Measurements from ENCODE around the gene ART3. TPM values are rescaled to one million over a fixed set of nuclear protein-coding genes. Genes with fewer than 3 reads are reported as not detected.

Gene ART3
- total and polyA plus RNA-seq, 9 of the 15 experiments (the other 6 are each of a cell fraction or from before 2014, with no cell fraction given), result 0.69 to 1.4 (median 1.1) TPM; not detected in 1

DNA sequence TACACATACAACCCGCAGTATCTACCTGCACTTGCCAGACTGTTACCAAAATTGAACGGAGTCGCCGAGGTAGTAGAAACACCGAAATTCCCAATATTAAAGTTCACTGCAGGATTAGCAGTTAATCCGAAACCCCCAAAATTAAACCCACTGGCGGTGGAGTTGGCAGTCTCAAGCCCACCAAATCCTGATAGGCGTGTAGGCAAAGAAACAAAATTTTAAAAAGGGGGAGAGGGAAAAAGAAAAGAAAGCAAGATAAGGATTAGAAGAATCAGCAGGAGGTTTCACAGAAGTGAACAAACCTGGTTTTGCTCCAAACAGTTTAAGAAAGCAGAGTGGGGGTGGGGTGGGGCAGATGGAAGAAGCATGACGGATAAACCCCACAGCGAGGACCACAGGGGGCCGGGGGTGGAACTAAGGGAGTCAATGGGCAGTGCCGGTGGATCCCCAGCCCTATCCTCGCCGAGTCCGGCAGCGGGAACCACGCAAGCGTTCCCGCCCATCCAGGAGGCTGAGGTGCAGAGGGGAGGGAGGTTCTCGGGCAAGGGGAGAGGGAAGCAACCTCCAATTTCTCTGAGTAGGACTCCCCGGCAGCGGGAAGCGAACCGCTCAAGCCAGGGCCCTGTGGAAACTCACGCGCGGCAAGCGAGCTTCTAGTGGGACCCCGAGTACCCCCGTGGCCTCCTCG is 73.1 kb downstream of the ART3 start (continued):
- no peak for TF ChIP-seq CXXC5 (CRISPR knock-in tag; IDR thresholded peaks at IDR 0.05)
- TF ChIP-seq ZNF785 (CRISPR knock-in tag; IDR thresholded peaks at IDR 0.05), result no peak
- peak; percentile 75 for TF ChIP-seq PCBP1 (IDR thresholded peaks at IDR 0.05; ENCODE audit: low read depth, low read length, poor library complexity, severe bottlenecking)
- no peak for TF ChIP-seq CHD4 (IDR thresholded peaks at IDR 0.05; ENCODE audit: insufficient read depth, insufficient replicate concordance, low read depth, low read length, poor library complexity, severe bottlenecking)
- TF ChIP-seq, protein P1, sequence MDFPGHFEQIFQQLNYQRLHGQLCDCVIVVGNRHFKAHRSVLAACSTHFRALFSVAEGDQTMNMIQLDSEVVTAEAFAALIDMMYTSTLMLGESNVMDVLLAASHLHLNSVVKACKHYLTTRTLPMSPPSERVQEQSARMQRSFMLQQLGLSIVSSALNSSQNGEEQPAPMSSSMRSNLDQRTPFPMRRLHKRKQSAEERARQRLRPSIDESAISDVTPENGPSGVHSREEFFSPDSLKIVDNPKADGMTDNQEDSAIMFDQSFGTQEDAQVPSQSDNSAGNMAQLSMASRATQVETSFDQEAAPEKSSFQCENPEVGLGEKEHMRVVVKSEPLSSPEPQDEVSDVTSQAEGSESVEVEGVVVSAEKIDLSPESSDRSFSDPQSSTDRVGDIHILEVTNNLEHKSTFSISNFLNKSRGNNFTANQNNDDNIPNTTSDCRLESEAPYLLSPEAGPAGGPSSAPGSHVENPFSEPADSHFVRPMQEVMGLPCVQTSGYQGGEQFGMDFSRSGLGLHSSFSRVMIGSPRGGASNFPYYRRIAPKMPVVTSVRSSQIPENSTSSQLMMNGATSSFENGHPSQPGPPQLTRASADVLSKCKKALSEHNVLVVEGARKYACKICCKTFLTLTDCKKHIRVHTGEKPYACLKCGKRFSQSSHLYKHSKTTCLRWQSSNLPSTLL (IDR thresholded peaks at IDR 0.05), result 0 out of 2 replicates have a peak, but pooled peaks have one; percentile 35
- TF ChIP-seq ZNF586 (CRISPR knock-in tag; conservative IDR thresholded peaks at IDR 0.05), result no peak
- peak; percentile 57 for TF ChIP-seq CREM (IDR thresholded peaks at IDR 0.05; ENCODE audit: low read depth)
- TF ChIP-seq ETV5 (CRISPR knock-in tag; IDR thresholded peaks at IDR 0.05; ENCODE audit: low read depth), result no peak
- TF ChIP-seq SAP30 (IDR thresholded peaks at IDR 0.05; ENCODE audit: borderline replicate concordance, insufficient read depth, low read depth, low read length, poor library complexity, severe bottlenecking), result peak; percentile 9
- no peak for TF ChIP-seq STAT5A (IDR thresholded peaks at IDR 0.05; ENCODE audit: borderline replicate concordance, low read length)
- no peak for TF ChIP-seq PHF21A (IDR thresholded peaks at IDR 0.05; ENCODE audit: borderline replicate concordance, low read depth)
- TF ChIP-seq TEAD4 (IDR thresholded peaks at IDR 0.05; ENCODE audit: low read length), result no peak
- TF ChIP-seq TEAD4 (CRISPR knock-in tag; IDR thresholded peaks at IDR 0.05; ENCODE audit: borderline replicate concordance), result no peak
- TF ChIP-seq RBFOX2 (IDR thresholded peaks at IDR 0.05; ENCODE audit: low read depth, low read length), result no peak
- no peak for TF ChIP-seq KDM4B (IDR thresholded peaks at IDR 0.05; ENCODE audit: borderline replicate concordance in 2 of 2, low read depth in 1 of 2)
- no peak for TF ChIP-seq TBL1XR1 (IDR thresholded peaks at IDR 0.05; ENCODE audit: low read length in 2 of 2)
- TF ChIP-seq TCF3 (CRISPR knock-in tag; IDR thresholded peaks at IDR 0.05), result no peak
- TF ChIP-seq CHD2 (IDR thresholded peaks at IDR 0.05; ENCODE audit: low read depth, low read length), result peak; percentile 42
- TF ChIP-seq ZNF436 (CRISPR knock-in tag; IDR thresholded peaks at IDR 0.05), result no peak
- no peak for TF ChIP-seq ZNF197 (CRISPR knock-in tag; IDR thresholded peaks at IDR 0.05; ENCODE audit: low read depth)
- TF ChIP-seq, protein P2, sequence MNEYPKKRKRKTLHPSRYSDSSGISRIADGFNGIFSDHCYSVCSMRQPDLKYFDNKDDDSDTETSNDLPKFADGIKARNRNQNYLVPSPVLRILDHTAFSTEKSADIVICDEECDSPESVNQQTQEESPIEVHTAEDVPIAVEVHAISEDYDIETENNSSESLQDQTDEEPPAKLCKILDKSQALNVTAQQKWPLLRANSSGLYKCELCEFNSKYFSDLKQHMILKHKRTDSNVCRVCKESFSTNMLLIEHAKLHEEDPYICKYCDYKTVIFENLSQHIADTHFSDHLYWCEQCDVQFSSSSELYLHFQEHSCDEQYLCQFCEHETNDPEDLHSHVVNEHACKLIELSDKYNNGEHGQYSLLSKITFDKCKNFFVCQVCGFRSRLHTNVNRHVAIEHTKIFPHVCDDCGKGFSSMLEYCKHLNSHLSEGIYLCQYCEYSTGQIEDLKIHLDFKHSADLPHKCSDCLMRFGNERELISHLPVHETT (CRISPR knock-in tag; conservative IDR thresholded peaks at IDR 0.05 in 1 of 2, IDR thresholded peaks at IDR 0.05 in 1 of 2), result no peak
- no peak for TF ChIP-seq ZNF511 (CRISPR knock-in tag; IDR thresholded peaks at IDR 0.05)
- TF ChIP-seq MCM2 (IDR thresholded peaks at IDR 0.05; ENCODE audit: low read depth), result no peak
- TF ChIP-seq ZNF174 (CRISPR knock-in tag; IDR thresholded peaks at IDR 0.05), result no peak
